Gastroesophageal sphincter (tissue), 3 donors: ENCODE measurements around the gene HSFX2.

Source experiments
- EP300 ChIP-seq: sonication (generic); formaldehyde crosslinking; IDR thresholded peaks from one replicate; pipeline ENCODE4 v1.6.1; 2017; ENCODE audit warnings: antibody characterized with exemption, mild to moderate bottlenecking
- TF ChIP-seq, protein P1 (sequence below), 4 experiments: fragments of 200-600 bp in 2 of 4; fragments of 450-650 bp in 2 of 4; sonication (generic) in 1 of 4; IDR thresholded peaks; one replicate each; pipeline ENCODE4 v1.5.1; 2017 to 2019; ENCODE audit warnings: antibody characterized with exemption in 4 of 4, mild to moderate bottlenecking in 2 of 4, moderate library complexity in 2 of 4

DNA sequence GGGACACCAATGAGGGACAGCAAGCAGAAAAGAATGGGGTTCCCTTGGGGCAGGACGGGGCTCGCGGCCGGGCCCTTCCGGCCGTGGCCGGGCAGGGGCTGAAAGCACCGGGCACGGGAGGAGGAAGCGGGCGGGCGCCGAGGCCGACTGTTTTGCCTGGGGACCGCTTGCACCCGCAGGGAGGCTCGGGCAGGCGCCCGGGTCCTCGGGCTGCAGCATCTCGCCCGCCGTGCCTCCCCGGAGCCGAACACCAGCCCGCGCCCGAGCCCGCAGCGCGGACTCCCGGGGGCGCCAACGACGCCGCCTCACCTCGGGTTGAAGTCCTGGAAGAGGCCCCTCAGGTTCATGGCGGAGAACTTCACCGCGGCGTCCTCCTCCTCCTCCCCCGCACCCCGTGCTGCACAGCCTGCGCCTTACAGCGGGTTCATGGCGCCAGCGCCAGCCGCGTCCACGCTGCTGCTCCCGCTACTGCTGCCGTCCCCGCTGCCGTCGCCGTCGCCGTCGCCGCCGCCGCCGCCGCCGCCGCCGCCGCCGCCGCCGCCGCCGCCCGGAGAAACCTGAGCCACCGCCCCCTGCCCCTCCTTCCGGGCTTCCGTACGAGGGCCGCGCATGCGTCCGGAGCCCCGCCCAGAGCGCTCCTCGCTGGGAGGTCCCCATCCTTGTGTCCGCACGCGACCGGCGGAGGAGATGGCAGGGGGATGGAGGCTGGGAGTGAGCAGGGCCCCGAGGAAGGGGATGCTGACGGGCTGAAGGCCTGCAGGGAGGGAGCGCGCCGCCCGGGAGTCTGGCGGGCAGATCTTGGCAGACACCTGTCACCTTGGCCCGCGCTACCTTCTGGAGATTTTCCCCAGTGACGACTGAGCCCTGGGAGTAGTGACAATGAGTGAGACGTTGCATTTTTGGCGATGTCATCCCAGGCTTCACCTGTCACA lies 36.4 kb upstream of the HSFX2 start, which contains the start of gene TMEM185A:
- TF ChIP-seq, protein P1, sequence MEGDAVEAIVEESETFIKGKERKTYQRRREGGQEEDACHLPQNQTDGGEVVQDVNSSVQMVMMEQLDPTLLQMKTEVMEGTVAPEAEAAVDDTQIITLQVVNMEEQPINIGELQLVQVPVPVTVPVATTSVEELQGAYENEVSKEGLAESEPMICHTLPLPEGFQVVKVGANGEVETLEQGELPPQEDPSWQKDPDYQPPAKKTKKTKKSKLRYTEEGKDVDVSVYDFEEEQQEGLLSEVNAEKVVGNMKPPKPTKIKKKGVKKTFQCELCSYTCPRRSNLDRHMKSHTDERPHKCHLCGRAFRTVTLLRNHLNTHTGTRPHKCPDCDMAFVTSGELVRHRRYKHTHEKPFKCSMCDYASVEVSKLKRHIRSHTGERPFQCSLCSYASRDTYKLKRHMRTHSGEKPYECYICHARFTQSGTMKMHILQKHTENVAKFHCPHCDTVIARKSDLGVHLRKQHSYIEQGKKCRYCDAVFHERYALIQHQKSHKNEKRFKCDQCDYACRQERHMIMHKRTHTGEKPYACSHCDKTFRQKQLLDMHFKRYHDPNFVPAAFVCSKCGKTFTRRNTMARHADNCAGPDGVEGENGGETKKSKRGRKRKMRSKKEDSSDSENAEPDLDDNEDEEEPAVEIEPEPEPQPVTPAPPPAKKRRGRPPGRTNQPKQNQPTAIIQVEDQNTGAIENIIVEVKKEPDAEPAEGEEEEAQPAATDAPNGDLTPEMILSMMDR (IDR thresholded peaks at IDR 0.05), result no peak
- TF ChIP-seq EP300, result no peak
